Trophoblast cell (in vitro differentiated cells and primary cell): ENCODE results near the gene AKR1A1.

Experiments used
- DNase-seq, 2 donors: peaks; one replicate each; pipeline ENCODE4 v3.0.0-alpha.2; 2016
- H2AFZ ChIP-seq: 2 replicates; pipeline ENCODE4 v1.6.1; 2013; ENCODE audit warnings: low read length, moderate library complexity, mild to moderate bottlenecking; ENCODE audit not compliant: insufficient read depth, poor library complexity
- H2AK5ac ChIP-seq: 2 replicates; pipeline ENCODE4 v1.6.1; 2013; ENCODE audit warnings: mild to moderate bottlenecking, low read length
- H2BK120ac ChIP-seq: 2 replicates; pipeline ENCODE4 v1.6.1; 2013; ENCODE audit warnings: low read length, mild to moderate bottlenecking, moderate library complexity; ENCODE audit not compliant: insufficient read depth, poor library complexity
- H2BK12ac ChIP-seq: 2 replicates; pipeline ENCODE4 v1.6.1; 2013; ENCODE audit warnings: mild to moderate bottlenecking, low read length, moderate library complexity
- H2BK5ac ChIP-seq: 2 replicates; pipeline ENCODE4 v1.6.1; 2013; ENCODE audit warnings: low read length, low read depth, moderate library complexity, mild to moderate bottlenecking; ENCODE audit not compliant: poor library complexity
- H3K14ac ChIP-seq: 2 replicates; pipeline ENCODE4 v1.6.1; 2013; ENCODE audit warnings: mild to moderate bottlenecking, low read length
- H3K18ac ChIP-seq: 2 replicates; pipeline ENCODE4 v1.6.1; 2013; ENCODE audit warnings: mild to moderate bottlenecking, low read length
- H3K23ac ChIP-seq: 2 replicates; pipeline ENCODE4 v1.6.1; 2013; ENCODE audit warnings: low read length
- H3K27ac ChIP-seq: 2 replicates; pipeline ENCODE4 v1.5.1; 2013; ENCODE audit warnings: low read depth, mild to moderate bottlenecking, inconsistent platforms, low read length, moderate library complexity
- H3K27me3 ChIP-seq: 2 replicates; pipeline ENCODE4 v1.6.1; 2013; ENCODE audit warnings: inconsistent platforms, mild to moderate bottlenecking, low read length, moderate library complexity; ENCODE audit not compliant: insufficient read depth
- H3K36me3 ChIP-seq, 2 experiments: 1 replicate in 1 of 2; 2 replicates in 1 of 2; pipeline ENCODE4 v1.6.1; 2013; ENCODE audit warnings: low read length in 2 of 2, mild to moderate bottlenecking in 2 of 2, moderate library complexity in 1 of 2; ENCODE audit not compliant: insufficient read depth in 2 of 2, control insufficient read depth in 1 of 2
- H3K4ac ChIP-seq: 2 replicates; pipeline ENCODE4 v1.6.1; 2013; ENCODE audit warnings: low read depth, mild to moderate bottlenecking, low read length, moderate library complexity
- H3K4me1 ChIP-seq, 2 experiments: 1 replicate in 1 of 2; 2 replicates in 1 of 2; pipeline ENCODE4 v1.6.1; 2013; ENCODE audit warnings: low read length in 2 of 2, mild to moderate bottlenecking in 2 of 2, moderate library complexity in 1 of 2; ENCODE audit not compliant: insufficient read depth in 2 of 2, control insufficient read depth in 1 of 2
- H3K4me2 ChIP-seq: 2 replicates; pipeline ENCODE4 v1.6.1; 2013; ENCODE audit warnings: inconsistent platforms, mild to moderate bottlenecking, low read length, moderate library complexity
- H3K4me3 ChIP-seq: 2 replicates; pipeline ENCODE4 v1.5.1; 2013; ENCODE audit warnings: mild to moderate bottlenecking, low read depth, low read length, inconsistent platforms
- H3K79me1 ChIP-seq: one replicate; pipeline ENCODE4 v1.6.1; 2013; ENCODE audit warnings: low read length
- H3K79me2 ChIP-seq: 2 replicates; pipeline ENCODE4 v1.6.1; 2013; ENCODE audit warnings: low read length, mild to moderate bottlenecking; ENCODE audit not compliant: control insufficient read depth, insufficient read depth, poor library complexity
- H3K9ac ChIP-seq: 2 replicates; pipeline ENCODE4 v1.6.1; 2013; ENCODE audit warnings: mild to moderate bottlenecking, low read length
- H3K9me3 ChIP-seq: 2 replicates; pipeline ENCODE4 v1.6.1; 2013; ENCODE audit warnings: low read depth, mild to moderate bottlenecking, control low read depth, inconsistent platforms, low read length; ENCODE audit not compliant: insufficient read depth
- H4K12ac ChIP-seq: 2 replicates; pipeline ENCODE4 v1.6.1; 2013; ENCODE audit warnings: low read depth, mild to moderate bottlenecking, low read length, moderate library complexity
- H4K8ac ChIP-seq: 2 replicates; pipeline ENCODE4 v1.6.1; 2013; ENCODE audit warnings: low read depth, mild to moderate bottlenecking, low read length, moderate library complexity
- H4K91ac ChIP-seq: one replicate; pipeline ENCODE4 v1.6.1; 2013; ENCODE audit warnings: low read depth, mild to moderate bottlenecking, low read length, moderate library complexity
- WGBS: extraction: QIAGEN DNeasy Blood & Tissue Kit; methylation state at CpG from one replicate; pipeline ENCODE4 v1.1.7; 2013; ENCODE audit warnings: missing lambda C conversion rate; ENCODE audit not compliant: insufficient read length, insufficient coverage; ENCODE audit errors: extremely low coverage; 5-methylcytosine and 5-hydroxymethylcytosine counted together

AKR1A1 gene

GRCh38 chr1:45530632-45531135 is 19.9 kb upstream of the AKR1A1 start:
- no peak overlapping the region for H3K9ac ChIP-seq
- H4K8ac ChIP-seq, result no peak overlapping the region
- no peak overlapping the region for H3K14ac ChIP-seq
- peak; percentile 74 to 76 for DNase-seq
- H3K9me3 ChIP-seq, result no peaks in the 10 kb centered on the region
- H3K36me3 ChIP-seq, result no peaks in the 10 kb centered on the region
- H3K79me1 ChIP-seq, result no peaks in the 10 kb centered on the region
- no peak overlapping the region for H2AFZ ChIP-seq
- H3K4me2 ChIP-seq, result no peak overlapping the region
- no peak overlapping the region for H3K18ac ChIP-seq
- no peak overlapping the region for H2BK5ac ChIP-seq
- no peak overlapping the region for H4K91ac ChIP-seq
- no peak overlapping the region for H3K23ac ChIP-seq
- no peaks in the 10 kb centered on the region for H3K27me3 ChIP-seq
- H3K4me1 ChIP-seq, result no peaks in the 10 kb centered on the region
- no peak overlapping the region for H4K12ac ChIP-seq
- no CpG with 5 or more reads among the region's 11 CpGs for WGBS
- no peak overlapping the region for H2AK5ac ChIP-seq
- H3K4ac ChIP-seq, result no peak overlapping the region
- no peaks in the 10 kb centered on the region for H3K79me2 ChIP-seq
- H3K4me3 ChIP-seq, result no peak overlapping the region
- no peak overlapping the region for H3K27ac ChIP-seq
- H2BK120ac ChIP-seq, result no peak overlapping the region
- no peak overlapping the region for H2BK12ac ChIP-seq

- Histone ChIP-seq H2AK5ac (no peak overlapping the region), H4K12ac (no peak overlapping the region), H3K9ac (no peak overlapping the region), H2BK120ac (no peak overlapping the region), H3K4me2 (no peak overlapping the region), H3K27me3 (no peaks in the 10 kb centered on the region), H3K79me2 (no peaks in the 10 kb centered on the region), H3K36me3 (no peaks in the 10 kb centered on the region), H3K23ac (no peak overlapping the region), H2BK12ac (no peak overlapping the region), H3K79me1 (no peaks in the 10 kb centered on the region), H3K18ac (no peak overlapping the region), H3K4me3 (no peak overlapping the region), H2BK5ac (no peak overlapping the region), H4K8ac (no peak overlapping the region), H3K4ac (no peak overlapping the region), H3K9me3 (no peaks in the 10 kb centered on the region), H3K4me1 (no peaks in the 10 kb centered on the region), H3K14ac (no peak overlapping the region), H2AFZ (no peak overlapping the region), H3K27ac (no peak overlapping the region), H4K91ac (no peak overlapping the region)
- 100% methylated on average over 2 of the region's 5 CpGs for WGBS
- no peak for DNase-seq
Measured at GRCh38 chr1:45531873-45532272, 18.8 kb upstream of the AKR1A1 start.

GRCh38 chr1:45535988-45536766 is 14.4 kb upstream of the AKR1A1 start:
- Histone ChIP-seq H3K79me1 (no peaks in the 10 kb centered on the region), H3K4me2 (no peak overlapping the region), H2BK120ac (no peak overlapping the region), H3K9me3 (no peaks in the 10 kb centered on the region), H3K4me1 (no peaks in the 10 kb centered on the region), H3K4me3 (no peak overlapping the region), H3K14ac (no peak overlapping the region), H2AFZ (no peak overlapping the region), H4K12ac (no peak overlapping the region), H2BK5ac (no peak overlapping the region), H3K23ac (no peak overlapping the region), H3K27me3 (no peaks in the 10 kb centered on the region), H3K27ac (no peak overlapping the region), H3K18ac (no peak overlapping the region), H4K8ac (no peak overlapping the region), H3K79me2 (no peaks in the 10 kb centered on the region), H4K91ac (no peak overlapping the region), H3K4ac (no peak overlapping the region), H2AK5ac (no peak overlapping the region), H3K9ac (no peak overlapping the region), H3K36me3 (no peaks in the 10 kb centered on the region), H2BK12ac (no peak overlapping the region)
- no peak for DNase-seq
- WGBS, result no CpG with 5 or more reads among the region's 6 CpGs

- H3K4ac ChIP-seq, result no peak overlapping the region
- H3K36me3 ChIP-seq, result no peaks in the 10 kb centered on the region
- no CpG with 5 or more reads among the region's 4 CpGs for WGBS
- no peak overlapping the region for H3K27ac ChIP-seq
- no peak overlapping the region for H3K23ac ChIP-seq
- no peaks in the 10 kb centered on the region for H3K79me1 ChIP-seq
- H4K8ac ChIP-seq, result no peak overlapping the region
- H4K91ac ChIP-seq, result no peak overlapping the region
- H3K27me3 ChIP-seq, result no peaks in the 10 kb centered on the region
- no peak overlapping the region for H2BK5ac ChIP-seq
- H2AK5ac ChIP-seq, result no peak overlapping the region
- H2BK12ac ChIP-seq, result no peak overlapping the region
- no peaks in the 10 kb centered on the region for H3K4me1 ChIP-seq
- no peak overlapping the region for H3K14ac ChIP-seq
- no peaks in the 10 kb centered on the region for H3K79me2 ChIP-seq
- no peak for DNase-seq
- no peak overlapping the region for H3K4me2 ChIP-seq
- no peak overlapping the region for H3K4me3 ChIP-seq
- no peak overlapping the region for H3K9ac ChIP-seq
- H3K18ac ChIP-seq, result no peak overlapping the region
- no peaks in the 10 kb centered on the region for H3K9me3 ChIP-seq
- no peak overlapping the region for H2AFZ ChIP-seq
- no peak overlapping the region for H2BK120ac ChIP-seq
- H4K12ac ChIP-seq, result no peak overlapping the region
Measured at GRCh38 chr1:45536886-45537285, 13.7 kb upstream of the AKR1A1 start.
